Measurements from ENCODE around the gene ASCL2.

- no peak for TF ChIP-seq CTCF (IDR thresholded peaks at IDR 0.05 in 4 of 5, conservative IDR thresholded peaks at IDR 0.05 in 1 of 5)
- no peak for TF ChIP-seq POLR2A (IDR thresholded peaks at IDR 0.05)
These were observed 19.5 kb upstream of the ASCL2 start for GRCh38 chr11:2289859-2290258.

Data from gastrocnemius medialis (tissue), 4 donors.